Myocyte (in vitro differentiated cells): ENCODE data around the gene TMEM178B. TPM values are rescaled to one million over a fixed set of nuclear protein-coding genes. Genes with fewer than 3 reads are reported as not detected.
"Not testable (repeated sequence)": the region's sequence is repeated elsewhere in the genome, so short reads cannot be mapped to it uniquely, and the experiment has no call there.

Source experiments
- DNase-seq: peaks from one replicate; pipeline ENCODE4 v3.0.0-alpha.2; 2012; ENCODE audit warnings: low read depth
- total RNA-seq: library from RNA; depleted of rRNA; stranded (reverse); fragments of >200 nt; gene quantifications from 2 replicates; pipeline ENCODE4 v1.2.3, GENCODE V29; 2014

Gene TMEM178B
- total RNA-seq, 1 donor from 2014 or later, result 6.8 TPM

DNA sequence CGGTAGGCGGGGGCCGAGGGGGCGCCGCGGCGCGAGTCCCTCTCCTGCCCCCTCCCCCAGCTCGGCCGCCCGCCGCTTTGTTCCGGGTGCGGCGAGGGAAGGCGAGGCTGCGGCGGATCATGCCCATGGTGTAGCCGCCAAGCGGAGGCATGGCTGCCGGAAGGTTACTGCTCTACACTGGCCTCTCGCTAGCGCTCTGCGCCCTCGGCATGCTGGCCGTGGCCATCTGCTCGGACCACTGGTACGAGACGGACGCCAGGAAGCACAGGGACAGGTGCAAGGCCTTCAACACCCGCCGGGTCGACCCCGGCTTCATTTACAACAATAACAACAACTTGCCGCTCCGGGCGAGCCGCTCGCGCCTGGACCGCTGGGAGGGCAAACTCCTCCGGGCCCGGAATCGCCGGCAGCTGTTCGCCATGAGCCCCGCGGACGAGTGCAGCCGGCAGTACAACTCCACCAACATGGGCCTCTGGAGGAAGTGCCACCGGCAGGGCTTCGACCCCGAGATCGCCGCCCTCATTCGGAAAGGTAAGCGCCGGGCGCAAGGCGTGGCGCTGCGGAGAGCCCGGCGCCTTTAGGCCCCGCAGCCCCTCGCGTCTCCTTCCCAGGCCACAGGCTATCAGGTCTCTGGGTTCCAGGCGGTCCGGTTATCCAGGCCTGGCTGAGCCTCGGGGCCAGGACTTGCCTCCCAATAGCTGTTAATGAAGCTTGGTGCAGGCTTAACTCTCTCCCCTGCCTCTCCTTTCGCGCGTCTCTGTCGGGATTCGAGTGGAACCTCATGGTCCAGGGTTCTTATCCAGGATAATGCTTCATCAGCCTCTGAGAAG, 513 bp downstream of the TMEM178B start:
- DNase-seq, result peak; percentile 82

DNA sequence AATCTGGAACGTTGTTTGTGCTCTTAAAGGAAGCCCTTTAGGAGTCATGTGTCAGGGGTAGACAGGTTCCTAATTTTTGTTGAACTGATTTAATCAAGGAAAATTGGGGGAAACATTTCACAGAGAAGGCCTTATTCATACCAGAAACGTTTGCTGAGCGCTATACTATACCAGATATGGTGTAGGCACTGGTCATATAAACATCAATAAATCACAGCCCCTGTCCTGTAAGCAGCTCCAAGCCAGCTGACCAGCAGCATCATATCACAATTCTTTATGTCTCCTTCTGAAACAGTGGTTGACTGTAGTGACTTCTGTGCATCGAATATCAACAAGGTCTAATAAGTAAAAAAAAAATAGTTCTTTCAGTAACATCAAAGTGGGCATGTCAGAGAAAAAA, 1.1 kb downstream of the TMEM178B start:
- no peak for DNase-seq

DNA sequence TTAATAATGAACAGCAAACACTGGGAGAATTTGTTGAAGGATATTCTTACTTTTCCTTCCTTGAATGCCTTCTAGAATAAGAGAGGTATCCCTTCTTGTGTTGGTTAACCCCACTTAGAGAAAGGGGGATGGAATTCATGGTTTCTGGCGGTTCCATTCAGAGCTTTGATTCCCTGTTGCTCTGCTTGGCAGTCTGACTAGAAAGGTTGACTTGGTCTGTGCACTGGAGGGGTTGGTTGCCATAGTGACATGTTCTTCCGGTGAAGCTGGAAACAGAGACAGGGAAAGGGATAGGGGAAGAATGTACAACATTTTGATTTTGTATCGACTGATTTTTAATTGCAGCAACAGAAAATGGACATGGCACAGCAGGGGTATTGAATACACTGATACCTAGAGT, 2.5 kb downstream of the TMEM178B start:
- no peak for DNase-seq

DNA sequence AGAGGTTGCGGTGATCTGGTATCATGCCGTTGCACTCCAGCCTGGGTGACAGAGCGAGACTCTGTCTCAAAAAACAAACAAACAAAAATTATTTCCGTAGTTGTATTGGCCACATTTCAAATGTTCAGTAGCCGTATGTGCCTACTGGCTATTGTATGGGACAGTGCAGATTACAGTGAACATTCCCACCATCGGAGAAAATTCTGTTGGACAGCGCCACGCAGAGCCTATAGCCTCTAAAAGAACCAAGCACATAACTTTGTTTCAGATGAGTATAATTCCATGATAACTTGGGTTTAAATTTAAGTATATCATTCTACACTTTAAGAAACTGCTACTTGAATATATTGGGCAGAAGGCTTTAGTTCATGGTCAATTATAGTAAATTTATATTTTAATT, 5.4 kb downstream of the TMEM178B start:
- DNase-seq, result no peak

DNA sequence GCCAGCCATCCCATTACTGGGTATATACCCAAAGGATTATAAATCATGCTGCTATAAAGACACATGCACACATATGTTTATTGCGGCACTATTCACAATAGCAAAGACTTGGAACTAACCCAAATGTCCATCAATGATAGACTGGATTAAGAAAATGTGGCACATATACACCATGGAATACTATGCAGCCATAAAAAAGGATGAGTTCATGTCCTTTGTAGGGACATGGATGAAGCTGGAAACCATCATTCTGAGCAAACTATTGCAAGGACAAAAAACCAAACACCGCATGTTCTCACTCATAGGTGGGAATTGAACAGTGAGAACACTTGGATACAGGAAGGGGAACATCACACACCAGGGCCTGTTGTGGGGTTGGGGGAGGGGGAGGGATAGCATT, 15.6 kb downstream of the TMEM178B start:
- not testable (repeated sequence) for DNase-seq

DNA sequence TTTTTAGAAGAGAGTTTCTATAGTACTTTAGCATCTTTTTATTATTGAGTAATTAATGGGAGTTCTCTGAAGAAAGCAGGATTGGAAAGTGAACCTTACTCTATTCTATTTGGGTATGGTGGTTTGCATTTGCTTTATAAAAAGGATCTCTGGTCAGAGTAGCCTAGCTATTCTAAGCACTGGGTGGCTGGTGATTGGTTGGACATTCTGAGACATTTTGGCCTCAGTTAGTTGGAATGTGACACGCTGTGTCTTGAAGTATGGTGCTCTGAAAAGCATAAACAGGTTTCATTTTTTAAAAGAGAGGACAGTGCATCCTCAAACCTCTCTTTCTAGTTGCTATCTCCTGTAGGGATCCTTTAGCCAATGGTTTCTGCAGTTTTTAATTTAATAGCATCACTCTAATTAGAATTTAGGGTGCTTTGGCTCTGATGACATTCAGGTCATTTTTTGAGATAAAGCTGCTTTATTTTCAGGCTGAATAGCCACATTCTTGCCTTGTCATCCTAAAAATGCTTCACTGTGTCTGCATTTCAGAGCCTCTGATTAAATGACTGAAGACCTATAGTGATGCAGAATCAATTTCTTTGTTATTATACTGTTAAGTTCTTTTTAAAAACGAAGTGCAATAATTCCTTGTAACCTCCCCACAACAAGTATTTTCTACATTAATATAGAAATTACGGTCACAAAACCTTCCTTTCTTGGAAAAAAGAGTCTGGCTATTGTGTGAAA, 20.6 kb downstream of the TMEM178B start:
- DNase-seq, result peak; percentile 70

DNA sequence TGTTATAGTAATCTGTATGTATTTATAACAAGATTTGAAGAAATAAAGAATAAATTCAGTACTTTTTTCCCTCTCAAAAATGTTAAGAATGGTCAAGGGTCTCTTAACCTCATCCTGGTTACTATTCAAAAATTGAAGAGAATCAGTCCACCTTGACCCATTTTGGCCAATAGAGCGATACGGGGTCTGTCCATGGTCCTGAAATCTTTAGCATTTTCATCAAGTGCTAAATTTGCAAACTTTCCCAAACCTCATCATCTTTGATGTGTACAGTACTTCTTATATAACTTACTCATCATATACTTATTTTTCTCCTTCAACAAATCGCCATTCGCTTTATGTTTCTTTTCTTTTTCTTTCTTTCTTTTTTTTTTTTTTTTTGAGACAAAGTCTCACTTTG, 23.6 kb downstream of the TMEM178B start:
- DNase-seq, result peak; percentile 54

DNA sequence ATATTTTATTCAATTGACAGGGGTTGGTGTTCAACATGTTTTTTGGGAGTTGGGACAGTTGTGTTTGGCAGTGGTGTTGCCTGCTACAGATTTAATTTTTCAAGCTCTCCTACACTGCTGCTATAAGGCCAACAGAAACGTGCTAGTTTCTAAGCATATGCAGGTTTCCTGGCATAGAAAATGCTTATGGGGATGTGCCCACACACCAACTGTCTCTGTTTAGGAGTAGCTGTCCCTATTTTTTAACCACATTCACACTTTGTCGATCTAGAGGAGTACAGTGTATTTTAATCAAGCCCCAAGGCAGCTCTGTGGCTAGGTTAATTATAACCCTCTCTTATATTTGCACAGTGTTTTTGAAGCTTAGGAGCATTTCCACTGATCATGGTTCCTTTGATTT, 28.6 kb downstream of the TMEM178B start:
- DNase-seq, result no peak

DNA sequence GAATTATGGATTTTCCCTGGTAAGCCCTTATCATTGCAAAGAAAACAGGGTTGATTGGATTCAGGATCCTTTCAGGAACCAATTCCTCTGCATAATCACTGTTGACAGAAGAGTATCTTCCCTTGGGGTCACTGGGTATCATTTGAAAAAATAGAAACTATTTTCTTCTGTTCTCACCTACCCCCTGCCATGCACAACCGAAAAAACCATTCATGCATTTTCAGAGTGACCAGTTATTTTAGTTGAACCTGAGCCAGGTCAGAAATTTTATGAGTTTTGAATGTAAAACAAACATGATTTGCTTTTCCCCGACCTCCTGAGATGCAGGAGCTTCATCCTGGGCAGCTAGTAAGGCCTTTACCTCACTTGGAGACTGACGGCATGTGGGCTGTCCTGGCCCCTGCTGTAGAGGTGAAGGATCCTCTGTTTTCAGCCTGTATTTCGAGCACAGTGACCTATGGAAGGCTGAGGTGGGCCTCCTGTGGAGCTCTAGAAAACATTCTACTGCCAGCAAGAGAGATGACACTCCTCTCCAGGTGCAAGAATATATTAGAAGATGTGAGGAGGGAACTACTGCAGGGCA, 30.1 kb downstream of the TMEM178B start:
- DNase-seq, result no peak

DNA sequence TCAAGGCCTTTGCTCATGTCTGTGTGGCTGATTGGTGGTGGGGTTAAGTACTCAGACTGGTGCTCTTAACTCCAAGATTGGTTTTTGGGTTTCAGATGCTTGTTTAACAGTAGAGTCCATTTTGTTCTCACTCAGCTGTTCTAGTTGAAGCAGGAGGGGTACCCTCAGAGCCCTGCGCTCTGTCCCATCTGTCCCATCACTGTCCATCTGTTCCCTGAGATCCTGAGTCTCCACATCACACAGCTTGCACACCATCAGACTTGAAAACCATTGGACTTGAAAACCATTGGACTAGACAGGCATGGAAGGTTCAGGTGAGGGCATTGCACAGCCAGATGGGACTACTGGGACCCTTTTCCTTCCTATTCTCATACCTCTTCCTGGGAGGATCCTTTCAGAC, 39.3 kb downstream of the TMEM178B start:
- no peak for DNase-seq

DNA sequence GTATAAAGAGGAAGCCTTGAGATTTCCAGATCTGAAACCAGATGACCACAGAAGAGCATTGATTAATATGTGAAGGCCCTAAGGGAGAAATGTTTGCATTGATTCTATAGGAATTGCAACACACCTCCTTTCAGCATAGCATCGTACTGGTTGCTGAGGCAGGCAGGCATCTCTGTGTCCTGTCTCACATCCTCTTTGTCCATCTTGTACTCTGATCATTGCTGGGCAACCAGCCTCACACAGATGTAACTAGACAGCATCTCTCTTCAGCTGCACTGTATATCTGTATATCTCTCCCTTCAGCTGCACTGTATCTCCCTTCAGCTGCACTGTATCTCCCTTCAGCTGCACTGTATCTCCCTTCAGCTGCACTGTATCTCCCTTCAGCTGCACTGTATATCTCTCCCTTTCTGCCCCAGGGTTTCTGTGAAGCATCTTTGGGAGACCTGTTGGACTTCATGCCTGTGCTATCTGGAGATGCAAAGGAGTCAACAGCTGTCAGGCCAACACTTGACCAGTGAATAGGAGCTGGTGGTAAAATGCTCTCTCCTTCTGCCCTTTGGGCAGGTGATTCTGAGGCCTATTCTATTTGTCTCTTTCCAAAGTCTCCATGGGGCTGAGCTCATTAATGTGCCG, 40.3 kb downstream of the TMEM178B start:
- no peak for DNase-seq

DNA sequence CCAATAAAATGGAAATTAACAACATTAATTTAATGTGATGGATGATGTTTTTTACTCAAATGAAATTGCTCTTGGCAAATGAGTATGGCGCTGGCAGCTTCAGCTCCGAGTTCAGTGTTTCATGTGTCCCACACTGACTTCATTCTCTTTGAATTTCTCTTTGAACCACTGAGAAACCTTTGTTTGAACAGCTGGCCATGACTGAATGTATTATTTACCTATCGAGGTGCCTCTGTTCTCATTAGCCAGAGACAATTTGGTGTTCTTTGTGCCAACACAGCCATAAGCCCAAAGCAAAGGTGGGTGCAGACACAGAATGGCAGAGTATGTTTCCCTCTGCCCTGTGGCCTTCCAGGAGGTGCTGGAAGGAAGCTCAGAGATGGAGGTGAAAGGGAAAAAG, 42.1 kb downstream of the TMEM178B start:
- no peak for DNase-seq

DNA sequence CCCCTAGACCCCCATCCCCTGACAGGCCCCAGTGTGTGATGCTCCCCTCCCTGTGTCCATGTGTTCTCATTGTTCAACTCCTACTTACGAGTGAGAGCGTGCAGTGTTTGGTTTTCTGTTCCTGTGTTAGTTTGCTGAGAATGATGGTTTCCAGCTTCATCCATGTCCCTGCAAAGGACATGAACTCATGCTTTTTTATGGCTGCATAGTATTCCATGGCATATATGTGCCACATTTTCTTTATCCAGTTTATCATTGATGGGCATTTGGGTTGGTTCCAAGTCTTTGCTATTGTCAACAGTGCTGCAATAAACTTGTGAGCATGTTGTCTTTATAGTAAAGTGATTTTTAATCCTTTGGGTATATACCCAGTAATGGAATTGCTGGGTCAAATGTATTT, 42.8 kb downstream of the TMEM178B start:
- DNase-seq, result not testable (repeated sequence)

DNA sequence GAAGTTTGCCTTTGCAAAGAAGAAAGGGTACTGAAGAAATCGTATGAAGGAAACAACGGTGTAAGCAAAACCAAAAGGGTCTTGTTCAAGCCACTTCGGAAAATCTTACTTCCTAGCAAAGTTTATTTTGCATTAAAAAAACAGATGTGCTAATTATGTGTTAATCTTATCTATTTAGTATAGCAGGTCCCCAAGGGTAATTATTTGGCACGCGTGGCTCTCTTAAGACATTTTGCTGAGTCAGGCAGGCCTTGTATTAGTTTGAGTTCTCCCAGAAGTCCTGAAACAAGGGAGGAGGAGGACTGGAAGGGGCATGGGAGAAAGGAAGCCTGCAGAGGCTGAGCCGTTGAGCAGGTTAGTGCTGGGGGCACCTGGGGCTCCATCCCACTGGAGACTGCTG, 44.9 kb downstream of the TMEM178B start:
- no peak for DNase-seq

DNA sequence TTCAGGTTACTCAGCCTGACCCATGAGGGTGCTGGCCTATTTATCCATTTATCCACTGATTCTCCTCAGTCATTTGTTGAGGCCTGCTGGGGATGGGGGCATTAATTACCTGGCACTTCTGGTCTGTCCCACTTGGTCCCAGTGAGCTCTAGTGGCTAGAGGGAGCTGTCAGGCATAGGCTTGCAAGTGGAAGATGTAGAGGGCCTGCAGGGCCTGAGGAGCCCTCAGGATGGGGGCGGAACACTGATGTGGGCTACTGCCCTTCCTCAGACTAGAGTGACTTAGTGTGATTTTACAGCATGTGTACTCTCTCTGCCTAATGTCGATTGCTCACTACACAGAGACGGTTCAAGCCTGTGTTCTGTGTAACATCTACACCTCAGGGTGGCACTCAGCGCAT, 45.3 kb downstream of the TMEM178B start:
- DNase-seq, result no peak

DNA sequence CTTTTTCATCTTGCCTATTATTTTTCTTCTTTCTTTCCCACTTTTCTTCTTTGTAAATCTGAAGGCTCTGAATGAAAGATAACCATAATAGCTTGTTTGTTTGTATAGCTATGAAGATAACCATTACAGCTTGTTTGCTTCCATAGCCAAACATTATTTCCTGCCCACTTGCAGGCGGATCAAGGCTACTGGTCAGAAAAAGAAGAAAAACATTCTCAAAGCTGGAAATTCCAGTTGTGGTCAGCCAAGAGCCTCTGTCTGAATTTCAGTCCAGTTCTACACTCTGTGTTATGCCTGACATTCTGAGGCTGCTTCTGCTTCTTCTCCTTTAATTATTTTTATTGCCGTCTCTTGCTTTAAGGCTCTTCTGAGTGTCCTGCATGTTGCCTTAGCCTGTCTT, 48.9 kb downstream of the TMEM178B start:
- DNase-seq, result no peak

DNA sequence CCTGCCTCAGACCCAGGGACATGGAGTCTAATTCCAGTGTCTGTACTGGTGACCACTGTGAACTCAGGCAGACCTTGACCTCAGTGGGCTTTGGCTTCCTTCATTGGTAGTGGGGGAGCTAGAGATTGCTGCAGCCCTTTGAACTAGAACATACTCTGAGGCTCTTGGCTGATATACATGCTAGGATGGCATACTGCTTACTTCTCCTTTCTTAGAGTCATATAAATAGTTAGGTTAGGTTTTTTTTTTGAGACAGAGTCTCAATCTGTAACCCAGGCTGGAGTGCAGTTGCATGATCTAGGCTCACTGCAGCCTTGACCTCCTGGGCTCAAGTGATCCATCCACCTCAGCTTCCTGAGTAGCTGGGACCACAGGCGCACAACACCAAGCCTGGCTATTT, 49.7 kb downstream of the TMEM178B start:
- DNase-seq, result no peak

DNA sequence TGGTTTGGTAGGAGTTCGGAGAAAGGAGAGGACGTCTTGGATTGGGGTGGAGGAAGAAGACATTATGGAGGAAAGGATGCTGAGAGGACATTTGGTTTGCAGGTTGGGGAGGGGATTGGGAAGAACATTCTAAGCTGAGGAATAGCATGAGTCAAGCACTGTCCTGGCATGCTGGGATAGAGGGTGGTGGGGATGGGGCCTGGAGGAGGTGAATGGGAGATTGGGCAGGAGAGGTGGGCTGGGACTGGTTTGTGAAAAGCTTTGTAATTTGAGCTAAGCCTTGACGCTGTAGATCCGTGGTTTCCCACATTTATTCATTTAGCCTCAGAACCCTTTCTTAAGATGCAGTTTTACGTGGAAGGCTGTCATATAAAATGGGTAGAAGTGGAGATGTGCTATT, 52.2 kb downstream of the TMEM178B start:
- no peak for DNase-seq

DNA sequence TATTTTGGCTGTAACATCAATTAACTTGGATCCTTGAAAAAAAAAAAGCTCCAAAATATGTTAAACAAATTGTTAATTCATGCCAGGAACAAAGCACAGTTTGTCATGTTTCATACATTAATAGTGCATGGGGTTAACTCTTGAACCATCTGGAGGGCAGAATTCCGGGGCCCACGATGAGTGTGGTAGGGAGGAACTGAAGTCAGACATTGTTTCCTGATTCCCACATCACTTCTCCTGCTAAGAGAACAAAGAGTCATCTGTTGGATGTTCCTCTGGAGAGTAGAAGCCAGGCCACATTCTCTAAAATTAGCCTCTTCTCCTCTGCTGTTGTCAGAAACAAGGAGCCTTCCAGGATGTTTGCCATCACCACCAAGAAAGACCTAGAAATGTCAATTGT, 54.6 kb downstream of the TMEM178B start:
- peak; percentile 70 for DNase-seq

DNA sequence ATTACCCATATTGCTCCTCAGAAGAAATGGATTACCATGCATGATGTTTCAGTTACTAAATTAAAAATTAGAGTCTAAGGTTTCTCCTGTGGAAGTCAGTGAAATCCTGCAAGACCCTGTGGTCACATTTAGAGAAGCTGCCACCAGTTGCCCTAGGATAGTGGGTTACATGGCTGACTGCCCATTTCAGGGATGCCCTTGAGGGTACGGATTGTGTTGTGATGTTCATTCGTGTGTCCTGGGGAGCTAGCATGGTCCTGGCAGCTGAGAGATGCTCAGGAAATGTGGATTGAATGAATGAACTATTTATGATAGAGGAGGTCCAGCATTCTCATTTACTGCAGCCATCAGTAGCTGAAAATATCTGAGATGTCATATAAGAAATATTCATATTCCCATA, 55.1 kb downstream of the TMEM178B start:
- peak; percentile 67 for DNase-seq

DNA sequence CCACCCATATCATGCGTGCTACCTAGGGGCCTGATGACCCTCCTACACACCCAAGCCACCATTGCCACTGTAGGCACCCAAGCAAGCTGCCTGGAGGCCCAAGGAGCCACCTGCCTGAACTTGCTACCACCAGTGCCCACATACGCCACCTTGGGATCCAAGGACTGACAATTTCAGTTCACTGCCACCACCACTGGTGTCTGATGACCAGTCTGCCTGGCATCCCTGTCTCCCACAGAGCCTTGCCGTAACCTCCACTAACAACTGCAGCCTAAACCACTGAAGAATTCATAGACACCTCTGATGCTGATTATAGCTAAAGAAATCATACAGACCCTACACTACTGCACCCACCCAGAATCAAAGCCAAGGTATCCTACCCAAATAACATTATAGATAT, 58.8 kb downstream of the TMEM178B start:
- peak; percentile 76 for DNase-seq

DNA sequence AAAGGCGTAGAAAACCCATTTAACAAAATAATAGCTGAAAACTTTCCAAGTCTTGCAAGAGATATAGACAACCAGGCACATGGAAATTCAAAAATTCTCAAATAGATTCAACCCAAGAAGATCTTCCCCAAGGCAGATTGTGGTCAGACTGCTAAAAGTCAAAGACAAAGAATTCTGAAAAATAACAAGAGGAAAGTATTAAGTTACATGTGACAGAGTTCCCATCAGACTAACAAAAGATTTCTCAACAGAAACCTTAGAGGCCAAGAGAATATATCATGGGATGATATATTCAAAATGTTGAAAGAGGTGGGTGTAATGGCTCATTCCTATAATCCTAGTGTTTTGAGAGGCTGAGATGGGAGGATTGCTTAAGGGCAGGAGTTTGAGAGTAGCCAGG, 59.8 kb downstream of the TMEM178B start:
- DNase-seq, result peak; percentile 45
